C4-2B (cell line): ENCODE data around the gene YEATS4.

Source experiments
- ZFX ChIP-seq: fragments of 450-650 bp; IDR thresholded peaks from 2 replicates; pipeline ENCODE4 v1.6.1; 2017
- TF ChIP-seq, protein P1 (sequence below): fragments of 450-650 bp; conservative IDR thresholded peaks from 2 replicates; pipeline ENCODE4 v1.5.1; 2017; ENCODE audit warnings: mild to moderate bottlenecking

DNA sequence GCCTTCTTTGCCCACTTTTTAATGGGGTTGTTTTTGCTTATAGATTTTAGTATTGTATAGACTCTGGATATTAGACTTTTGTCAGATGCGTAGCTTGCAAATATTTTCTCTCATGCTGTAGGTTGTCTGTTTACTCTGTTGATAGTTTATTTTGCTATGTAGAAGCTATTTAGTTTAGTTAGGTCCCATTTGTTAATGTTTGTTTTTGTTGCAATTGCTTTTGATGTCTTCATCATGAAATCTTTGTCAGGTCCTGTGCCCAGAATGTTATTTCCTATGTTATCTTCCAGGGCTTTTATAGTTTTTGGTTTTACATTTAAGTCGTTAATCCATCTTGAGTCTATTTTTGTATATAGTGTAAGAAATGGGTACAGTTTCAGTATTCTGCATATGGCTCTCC is 41.3 kb upstream of the YEATS4 start:
- TF ChIP-seq, protein P1, sequence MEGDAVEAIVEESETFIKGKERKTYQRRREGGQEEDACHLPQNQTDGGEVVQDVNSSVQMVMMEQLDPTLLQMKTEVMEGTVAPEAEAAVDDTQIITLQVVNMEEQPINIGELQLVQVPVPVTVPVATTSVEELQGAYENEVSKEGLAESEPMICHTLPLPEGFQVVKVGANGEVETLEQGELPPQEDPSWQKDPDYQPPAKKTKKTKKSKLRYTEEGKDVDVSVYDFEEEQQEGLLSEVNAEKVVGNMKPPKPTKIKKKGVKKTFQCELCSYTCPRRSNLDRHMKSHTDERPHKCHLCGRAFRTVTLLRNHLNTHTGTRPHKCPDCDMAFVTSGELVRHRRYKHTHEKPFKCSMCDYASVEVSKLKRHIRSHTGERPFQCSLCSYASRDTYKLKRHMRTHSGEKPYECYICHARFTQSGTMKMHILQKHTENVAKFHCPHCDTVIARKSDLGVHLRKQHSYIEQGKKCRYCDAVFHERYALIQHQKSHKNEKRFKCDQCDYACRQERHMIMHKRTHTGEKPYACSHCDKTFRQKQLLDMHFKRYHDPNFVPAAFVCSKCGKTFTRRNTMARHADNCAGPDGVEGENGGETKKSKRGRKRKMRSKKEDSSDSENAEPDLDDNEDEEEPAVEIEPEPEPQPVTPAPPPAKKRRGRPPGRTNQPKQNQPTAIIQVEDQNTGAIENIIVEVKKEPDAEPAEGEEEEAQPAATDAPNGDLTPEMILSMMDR = no peak
- no peak for TF ChIP-seq ZFX
